ENCODE measurements around the gene CHMP2B.
"Not testable (repeated sequence)": the region's sequence is repeated elsewhere in the genome, so short reads cannot be mapped to it uniquely, and the experiment has no call there.

The CHMP2B gene

GRCh38 chr3:87233805-87234204, 6.7 kb downstream of the CHMP2B start:
- DNase-seq = no peak

DNA sequence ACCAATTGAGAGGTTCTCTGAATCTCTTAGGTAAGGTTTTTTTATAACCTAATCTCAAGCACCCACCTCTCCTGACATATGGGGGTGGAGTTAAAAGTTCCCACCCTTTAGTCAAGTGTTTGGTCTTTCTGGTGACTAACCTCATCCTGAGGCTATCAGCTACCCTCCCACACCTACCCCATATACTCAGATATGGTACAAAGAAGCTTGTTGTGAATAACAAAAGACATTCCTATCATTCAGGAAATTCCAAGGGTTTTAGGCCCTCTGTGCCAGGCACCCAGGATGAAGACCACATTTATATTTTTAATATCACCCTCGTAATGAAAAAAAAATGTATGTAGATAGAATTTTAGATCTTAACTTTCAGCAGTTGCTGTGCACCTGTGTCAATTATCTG, 9.0 kb downstream of the CHMP2B start:
- no peak for DNase-seq

- DNase-seq = no peak
Measured at GRCh38 chr3:87246662-87247429, 19.7 kb downstream of the CHMP2B start.

DNA sequence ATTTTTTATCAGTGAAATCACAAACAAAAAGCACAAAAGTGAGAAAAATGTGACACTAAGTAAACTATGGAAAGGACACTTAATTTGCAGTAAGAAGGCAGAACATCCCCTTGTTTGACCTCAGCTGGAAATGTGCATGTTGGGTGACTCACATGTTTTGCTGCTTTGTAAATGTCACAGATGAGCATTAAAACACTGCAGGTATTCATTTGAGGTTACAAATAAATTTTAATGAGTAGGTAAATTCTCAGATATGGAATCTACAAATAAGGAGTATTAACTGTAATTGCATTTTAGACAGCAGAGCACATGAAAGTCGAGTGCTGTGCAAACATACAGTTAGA, 20.3 kb downstream of the CHMP2B start:
- no peak for DNase-seq

DNA sequence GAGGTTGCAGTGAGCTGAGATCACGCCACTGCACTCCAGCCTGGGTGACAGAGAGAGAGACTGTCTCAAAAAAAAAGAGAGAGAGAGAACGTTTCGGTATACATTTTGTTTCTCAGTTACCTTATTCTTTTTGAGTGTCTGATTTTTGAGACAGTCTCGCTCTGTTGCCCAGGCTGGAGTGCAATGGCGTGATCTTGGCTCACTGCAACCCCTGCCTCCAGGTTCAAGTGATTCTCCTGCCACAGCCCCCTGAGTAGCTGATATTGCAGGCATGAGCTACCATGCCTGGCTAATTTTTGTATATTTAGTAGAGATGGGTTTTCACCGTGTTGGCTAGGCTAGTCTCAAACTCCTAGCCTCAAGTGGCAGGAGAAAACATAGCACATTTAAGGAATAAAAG, 21.1 kb downstream of the CHMP2B start:
- not testable (repeated sequence) for DNase-seq

- no peak for DNase-seq
Measured at GRCh38 chr3:87248831-87249230, 21.7 kb downstream of the CHMP2B start.

- DNase-seq = no peak
Measured at GRCh38 chr3:87250009-87250408, 22.9 kb downstream of the CHMP2B start.

DNA sequence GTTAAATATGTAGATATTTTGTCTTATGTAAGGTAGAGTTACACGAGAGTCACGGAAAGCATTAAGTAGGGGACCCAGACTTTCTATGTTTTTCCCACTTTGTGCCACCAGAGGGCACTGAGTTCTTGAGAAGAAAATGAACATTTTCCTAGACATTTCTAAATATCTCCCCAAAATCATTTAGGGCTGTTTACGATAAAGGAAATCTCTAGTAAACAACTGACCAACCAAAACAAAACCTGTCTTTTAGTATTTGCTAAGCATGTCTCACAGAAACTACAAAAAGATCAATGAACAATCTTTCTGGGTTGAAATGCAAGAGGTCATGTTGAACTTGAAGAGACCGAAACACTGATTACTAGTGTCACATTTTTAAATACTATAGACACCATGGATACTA, 33.2 kb downstream of the CHMP2B start:
- peak in 4 of 5 experiments; percentile 4 to 41 (median 4) for DNase-seq

- no peak for DNase-seq
Measured at GRCh38 chr3:87261925-87262324, 34.8 kb downstream of the CHMP2B start.

GRCh38 chr3:87267953-87268645, 41.0 kb downstream of the CHMP2B start:
- peak in 1 of 5 experiments; percentile 13 for DNase-seq

- DNase-seq = no peak
Measured at GRCh38 chr3:87268646-87269211, 41.6 kb downstream of the CHMP2B start.

DNA sequence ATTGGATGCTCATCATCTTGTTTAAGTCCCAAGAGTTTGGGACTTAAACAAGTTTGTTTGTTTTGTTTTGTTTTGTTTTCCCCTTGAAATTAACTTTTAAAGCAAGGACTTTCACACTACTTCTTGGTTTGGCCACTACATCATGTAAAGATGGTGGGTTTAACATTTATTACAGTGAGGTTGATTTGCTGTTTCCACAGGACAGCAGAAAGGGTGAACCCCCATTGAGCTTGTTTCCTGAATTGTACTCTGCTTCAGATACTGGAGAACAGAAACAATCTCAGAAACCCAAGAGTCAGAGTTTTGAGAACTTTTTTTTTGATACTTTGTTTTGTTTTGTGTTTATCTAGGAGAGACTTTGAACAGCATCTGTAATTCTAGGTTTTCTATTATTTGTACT, 42.6 kb downstream of the CHMP2B start:
- no peak for DNase-seq

- peak in 1 of 5 experiments; percentile 22 for DNase-seq
Measured at GRCh38 chr3:87270908-87271700, 44.0 kb downstream of the CHMP2B start.

DNA sequence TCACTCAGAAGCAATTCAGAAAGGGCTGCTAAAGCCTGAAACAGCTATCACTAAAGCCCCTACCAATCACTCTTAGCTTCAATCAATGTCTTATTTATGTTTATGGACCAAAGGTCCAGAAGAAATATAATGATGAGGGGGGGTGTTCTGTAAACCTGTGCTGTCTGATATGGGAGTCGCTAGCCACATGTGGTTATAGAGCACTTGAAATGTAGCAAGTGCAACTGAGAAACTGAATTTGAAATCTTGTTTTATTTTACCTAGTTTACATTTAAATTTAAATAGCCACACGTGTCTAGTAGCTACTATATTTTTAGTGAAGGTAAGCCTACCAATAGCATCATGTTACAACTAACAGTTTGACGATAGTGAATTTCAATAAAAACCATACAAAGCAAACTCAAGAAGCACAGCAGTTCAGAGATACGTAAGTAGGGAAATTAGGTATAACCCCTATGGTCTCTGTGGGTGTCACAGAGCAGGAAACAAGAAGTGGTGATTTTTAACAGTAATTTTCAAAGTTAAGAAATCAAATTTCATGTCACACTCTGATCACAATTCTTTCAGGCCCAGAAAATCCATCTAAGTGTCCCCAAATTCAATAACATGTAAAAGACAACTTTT, 45.7 kb downstream of the CHMP2B start:
- DNase-seq = peak in 1 of 5 experiments; percentile 38

DNA sequence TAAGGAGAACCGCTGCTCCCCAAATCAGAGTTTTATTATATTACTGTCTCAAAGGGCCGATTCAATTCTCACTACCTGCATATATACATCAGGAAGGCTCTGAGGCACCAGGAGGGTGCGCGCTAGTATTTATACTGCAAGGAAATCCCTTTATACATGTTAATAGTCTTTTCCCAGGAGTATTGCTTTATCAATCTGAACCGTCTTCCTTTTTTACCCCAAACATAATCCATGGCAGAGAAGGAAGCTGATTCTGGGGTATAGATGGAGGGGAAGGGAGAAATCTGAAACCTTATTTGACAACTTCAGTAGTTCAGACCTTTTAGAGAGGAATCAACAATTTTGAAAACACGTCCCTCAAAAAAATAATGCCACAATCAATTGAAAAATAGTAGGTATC, 49.4 kb downstream of the CHMP2B start, which contains the start of gene POU1F1:
Gene POU1F1 (minus strand): TSS at position 101 of the 400 bp plus-strand sequence. CDS start 122 bp downstream, outside the sequence.
- no peak for DNase-seq

DNA sequence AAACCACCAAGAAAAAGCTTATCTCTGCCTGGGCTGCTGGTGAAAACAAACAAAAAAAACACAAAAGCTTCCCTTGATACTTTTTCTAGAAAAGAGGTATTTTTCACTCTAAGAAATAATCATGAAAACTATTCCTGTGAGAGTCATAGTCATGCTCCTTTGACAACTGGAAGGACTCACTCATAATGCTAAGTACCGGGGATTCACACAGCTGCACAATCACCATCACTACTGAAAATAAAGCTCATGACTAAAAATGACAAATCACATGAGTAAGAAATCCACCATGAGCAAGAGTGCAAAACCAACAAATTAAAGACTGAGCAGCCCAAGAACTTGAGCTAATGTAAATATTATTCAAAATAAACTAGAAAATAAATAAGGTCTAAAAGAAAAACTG, 59.9 kb downstream of the CHMP2B start:
- peak in 1 of 5 experiments; percentile 4 for DNase-seq

DNA sequence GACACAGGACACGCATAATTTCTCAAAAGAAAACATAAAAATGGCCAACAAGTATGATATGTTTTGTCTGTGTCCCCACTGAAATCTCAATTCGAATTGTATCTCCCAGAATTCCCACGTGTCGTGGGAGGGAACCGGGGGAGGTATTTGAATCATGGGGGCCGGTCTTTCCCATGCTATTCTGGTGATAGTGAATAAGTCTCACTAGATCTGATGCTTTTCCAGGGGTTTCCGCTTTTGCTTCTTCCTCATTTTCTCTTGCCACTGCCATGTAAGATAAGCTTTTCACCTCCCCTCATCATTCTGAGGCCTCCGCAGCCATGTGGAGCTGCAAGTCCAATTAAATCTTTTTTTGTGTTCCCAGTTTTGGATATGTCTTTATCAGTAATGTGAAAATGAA, 61.3 kb downstream of the CHMP2B start:
- no peak for DNase-seq

DNA sequence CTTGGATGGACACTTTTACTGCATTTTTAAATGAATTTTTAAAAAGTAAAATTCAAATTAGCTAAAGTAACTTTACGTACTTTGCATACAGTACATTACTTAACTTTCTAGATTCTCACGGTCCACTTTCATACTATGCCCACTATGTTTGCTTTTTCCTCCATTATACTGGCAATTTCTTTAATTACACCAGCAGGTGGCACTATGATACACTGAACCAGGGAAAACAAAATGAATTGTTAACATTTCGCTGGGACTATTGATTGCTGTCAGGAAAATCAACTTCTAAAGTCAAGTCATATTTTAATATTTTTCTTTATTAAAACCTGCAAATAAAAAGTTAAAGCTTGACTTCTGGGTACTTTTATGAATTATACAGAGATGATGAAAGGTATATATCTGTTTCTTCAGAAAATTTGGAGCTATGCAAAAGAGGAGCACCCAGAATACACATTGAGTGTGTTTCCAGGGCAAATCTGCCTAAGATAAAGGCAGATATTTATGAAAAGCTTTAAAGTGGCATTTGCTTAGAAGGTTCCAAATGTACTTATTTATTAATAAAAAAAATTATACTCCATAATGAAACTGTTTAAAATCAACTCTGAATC, 71.1 kb downstream of the CHMP2B start:
- DNase-seq = peak in 1 of 5 experiments; percentile 22

- not testable (repeated sequence) for DNase-seq
Measured at GRCh38 chr3:87305031-87305430, 77.9 kb downstream of the CHMP2B start.

Measured in T-helper 2 cell (primary cell).